ENCODE data around the gene AMPD2.
A peak's percentile ranks its signal among the peaks of the same experiment; 100 is the strongest.
"Not testable (repeated sequence)": the region's sequence is repeated elsewhere in the genome, so short reads cannot be mapped to it uniquely, and the experiment has no call there.

AMPD2 gene

GRCh38 chr1:109664671-109665070 lies 45.0 kb downstream of the AMPD2 start:
- no peak for DNase-seq (ENCODE audit: low read depth, low spot score)
- H3K4me3 ChIP-seq (ENCODE audit: low read length) = no peak overlapping the region

GRCh38 chr1:109667452-109668122 lies 48.0 kb downstream of the AMPD2 start, which contains the start of gene GSTM2:
Gene GSTM2 (plus strand): TSS chr1:109668057. CDS start chr1:109668116, 59 bp downstream.
- DNase-seq (ENCODE audit: low read depth, low spot score) = peak; percentile 47
- peak within 1 kb of the TSS; percentile 13 for H3K4me3 ChIP-seq (ENCODE audit: low read length)

- peak overlapping the region; percentile 13 for H3K4me3 ChIP-seq (ENCODE audit: low read length)
- DNase-seq (ENCODE audit: low read depth, low spot score) = no peak
Measured at GRCh38 chr1:109668123-109668775, 48.6 kb downstream of the AMPD2 start.

GRCh38 chr1:109669246-109669948 lies 49.8 kb downstream of the AMPD2 start:
- no peak overlapping the region for H3K4me3 ChIP-seq (ENCODE audit: low read length)
- DNase-seq (ENCODE audit: low read depth, low spot score) = no peak

- DNase-seq (ENCODE audit: low read depth, low spot score); H3K4me3 ChIP-seq (ENCODE audit: low read length): not testable (repeated sequence)
Measured at GRCh38 chr1:109669949-109670302, 50.3 kb downstream of the AMPD2 start.

DNA sequence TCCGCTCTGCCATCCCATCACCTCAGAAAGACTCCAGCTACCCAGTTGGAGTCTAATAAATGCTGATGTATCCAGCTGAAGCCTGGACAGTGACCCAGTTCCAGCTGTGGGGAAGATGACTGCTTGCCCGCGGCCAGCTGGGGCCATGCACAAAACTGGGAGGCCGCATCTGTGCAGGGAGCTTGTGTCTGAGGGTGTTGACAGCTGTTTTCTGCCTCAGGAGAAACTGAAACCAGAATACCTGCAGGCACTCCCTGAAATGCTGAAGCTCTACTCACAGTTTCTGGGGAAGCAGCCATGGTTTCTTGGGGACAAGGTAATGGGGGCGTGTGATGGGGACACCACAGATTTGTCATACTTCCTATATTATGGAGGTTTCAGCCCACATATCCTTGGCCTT lies 51.4 kb downstream of the AMPD2 start:
- H3K4me3 ChIP-seq (ENCODE audit: low read length) = no peak overlapping the region
- DNase-seq (ENCODE audit: low read depth, low spot score) = no peak

- not testable (repeated sequence) for DNase-seq (ENCODE audit: low read depth, low spot score); H3K4me3 ChIP-seq (ENCODE audit: low read length)
Measured at GRCh38 chr1:109673861-109674260, 54.2 kb downstream of the AMPD2 start.

DNA sequence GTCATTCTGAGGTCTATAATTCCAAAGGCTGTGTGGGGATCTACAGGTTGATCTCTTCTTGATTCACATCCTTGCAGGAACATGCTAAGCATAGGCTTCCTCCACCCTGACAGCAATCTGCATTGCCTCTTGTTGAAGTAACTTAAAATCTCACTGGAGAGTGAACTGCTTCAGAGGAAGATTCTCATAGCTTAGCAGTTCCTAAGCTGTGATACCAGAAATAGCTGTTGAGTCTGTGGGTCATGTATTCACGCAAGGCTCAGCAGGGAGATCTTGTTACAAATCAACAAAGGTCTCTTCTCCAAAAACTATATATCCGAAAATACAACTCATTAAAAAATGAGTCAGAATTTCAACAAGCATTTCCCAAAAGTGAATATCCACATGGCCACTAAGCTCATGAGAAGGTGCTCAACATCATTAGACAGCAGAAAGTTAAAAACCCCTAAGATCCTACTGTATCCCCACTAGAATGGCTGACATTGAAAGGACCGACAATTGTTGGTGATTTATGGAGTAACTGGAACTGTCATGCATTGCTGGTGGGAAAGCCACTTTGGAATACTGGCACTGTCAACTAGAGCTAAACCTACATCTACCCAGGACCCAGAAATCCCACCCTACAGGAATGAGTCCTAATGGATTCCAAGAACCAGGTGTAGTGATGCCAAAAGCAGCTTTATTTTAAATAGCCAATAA lies 57.2 kb downstream of the AMPD2 start:
- not testable (repeated sequence) for H3K4me3 ChIP-seq (ENCODE audit: low read length); DNase-seq (ENCODE audit: low read depth, low spot score)

GRCh38 chr1:109677459-109677858 lies 57.8 kb downstream of the AMPD2 start:
- no peak overlapping the region for H3K4me3 ChIP-seq (ENCODE audit: low read length)
- no peak for DNase-seq (ENCODE audit: low read depth, low spot score)

GRCh38 chr1:109678637-109679036 lies 59.0 kb downstream of the AMPD2 start:
- DNase-seq (ENCODE audit: low read depth, low spot score); H3K4me3 ChIP-seq (ENCODE audit: low read length): not testable (repeated sequence)

Data from Jurkat, Clone E6-1 (cell line).